Neuronal stem cell (in vitro differentiated cells): ENCODE data around the gene CCDC32.

Source experiments
- DNase-seq: peaks from one replicate; pipeline ENCODE4 v3.0.0-alpha.2; 2013; ENCODE audit warnings: low spot score
- H2AFZ ChIP-seq: one replicate; pipeline ENCODE4 v1.6.1; 2013; ENCODE audit warnings: mild to moderate bottlenecking, low read length, inconsistent platforms
- H2AK5ac ChIP-seq: 2 replicates; pipeline ENCODE4 v1.6.1; 2013; ENCODE audit warnings: low read depth, mild to moderate bottlenecking, inconsistent platforms, low read length, moderate library complexity, mixed read lengths
- H2BK120ac ChIP-seq: 2 replicates; pipeline ENCODE4 v1.6.1; 2013; ENCODE audit warnings: low read depth, mild to moderate bottlenecking, inconsistent platforms, low read length, moderate library complexity, mixed read lengths
- H2BK12ac ChIP-seq: one replicate; pipeline ENCODE4 v1.6.1; 2013; ENCODE audit warnings: low read length, inconsistent platforms
- H2BK15ac ChIP-seq: 2 replicates; pipeline ENCODE4 v1.6.1; 2013; ENCODE audit warnings: mild to moderate bottlenecking, low read length, inconsistent platforms, mixed read lengths
- H2BK5ac ChIP-seq: one replicate; pipeline ENCODE4 v1.6.1; 2013; ENCODE audit warnings: inconsistent platforms, mild to moderate bottlenecking, low read length, moderate library complexity
- H3K14ac ChIP-seq: one replicate; pipeline ENCODE4 v1.6.1; 2013; ENCODE audit warnings: low read length, inconsistent platforms
- H3K18ac ChIP-seq: 2 replicates; pipeline ENCODE4 v1.6.1; 2013; ENCODE audit warnings: low read length, inconsistent platforms
- H3K23ac ChIP-seq: 2 replicates; pipeline ENCODE4 v1.6.1; 2013; ENCODE audit warnings: low read depth, mild to moderate bottlenecking, mixed read lengths, low read length, inconsistent platforms; ENCODE audit not compliant: poor library complexity
- H3K27ac ChIP-seq: replicated peaks from 3 replicates; pipeline ENCODE4 v1.5.1; 2013; ENCODE audit warnings: low read length, inconsistent platforms
- H3K27me3 ChIP-seq, 3 experiments: 2 replicates each; pipeline ENCODE4 v1.6.1; 2013; ENCODE audit warnings: low read length in 3 of 3, mild to moderate bottlenecking in 2 of 3, inconsistent platforms in 1 of 3, low read depth in 1 of 3, mixed read lengths in 1 of 3, moderate library complexity in 1 of 3; ENCODE audit not compliant: control insufficient read depth in 3 of 3, insufficient read depth in 3 of 3
- H3K36me3 ChIP-seq, 2 donors: replicated peaks in 1 of 2; 2 replicates each; pipeline ENCODE4 v1.6.1; 2013; ENCODE audit warnings: low read length in 2 of 2; ENCODE audit not compliant: control insufficient read depth in 2 of 2, insufficient read depth in 2 of 2
- H3K4ac ChIP-seq: 2 replicates; pipeline ENCODE4 v1.6.1; 2013; ENCODE audit warnings: inconsistent platforms, mild to moderate bottlenecking, low read length, moderate library complexity
- H3K4me1 ChIP-seq, 2 donors: 1 replicate in 1 of 2; 2 replicates in 1 of 2; pipeline ENCODE4 v1.6.1; 2013; ENCODE audit warnings: low read length in 2 of 2, low read depth in 1 of 2; ENCODE audit not compliant: control insufficient read depth in 2 of 2, insufficient read depth in 1 of 2
- H3K4me2 ChIP-seq: one replicate; pipeline ENCODE4 v1.6.1; 2013; ENCODE audit warnings: mild to moderate bottlenecking, low read length, inconsistent platforms; ENCODE audit not compliant: insufficient read depth, poor library complexity, severe bottlenecking
- H3K4me3 ChIP-seq, 2 donors: 2 replicates each; pipeline ENCODE4 v1.5.1; 2013; ENCODE audit warnings: low read length in 2 of 2, mild to moderate bottlenecking in 2 of 2, inconsistent platforms in 1 of 2, moderate library complexity in 1 of 2
- H3K79me1 ChIP-seq: one replicate; pipeline ENCODE4 v1.6.1; 2013; ENCODE audit warnings: low read depth, mild to moderate bottlenecking, inconsistent platforms, low read length, moderate library complexity
- H3K9ac ChIP-seq: one replicate; pipeline ENCODE4 v1.6.1; 2013; ENCODE audit warnings: mild to moderate bottlenecking, low read depth, low read length, inconsistent platforms; ENCODE audit not compliant: poor library complexity
- H3K9me3 ChIP-seq, 2 donors: replicated peaks in 1 of 2; 2 replicates each; pipeline versions ENCODE3 to v1.6.1; 2013; ENCODE audit warnings: low read length in 2 of 2, mild to moderate bottlenecking in 2 of 2, inconsistent platforms in 1 of 2, low read depth in 1 of 2, mixed read lengths in 1 of 2, moderate library complexity in 1 of 2; ENCODE audit not compliant: control insufficient read depth in 2 of 2, insufficient read depth in 1 of 2
- H4K8ac ChIP-seq: one replicate; pipeline ENCODE4 v1.6.1; 2013; ENCODE audit warnings: low read depth, mild to moderate bottlenecking, inconsistent platforms, low read length, moderate library complexity
- H4K91ac ChIP-seq: one replicate; pipeline ENCODE4 v1.6.1; 2013; ENCODE audit warnings: low read length, low read depth, mild to moderate bottlenecking, inconsistent platforms; ENCODE audit not compliant: poor library complexity
- WGBS, 2 donors: extraction: QIAGEN DNeasy Blood & Tissue Kit; methylation state at CpG; one replicate each; pipeline ENCODE4 v1.1.7; 2013; ENCODE audit warnings: missing lambda C conversion rate in 2 of 2, mixed read lengths in 1 of 2; ENCODE audit not compliant: insufficient read length in 2 of 2, insufficient replicate concordance in 1 of 2; ENCODE audit errors: extremely low coverage in 2 of 2; 5-methylcytosine and 5-hydroxymethylcytosine counted together

Gene CCDC32

GRCh38 chr15:40569129-40569953 lies 4.5 kb upstream of the CCDC32 start, which contains the start of gene RPUSD2:
TSS of gene RPUSD2 (plus strand) at chr15:40569299. CDS start at chr15:40569338, 39 bp downstream.
- Histone ChIP-seq H3K4me1 (peaks cover 4 to 10% of the 10 kb centered on the region in 2 donors), H2AFZ (peak within 1 kb of the TSS; percentile 92), H3K4me2 (peak within 1 kb of the TSS; percentile 76), H3K79me1 (peaks cover 7% of the 10 kb centered on the region), H3K27me3 (peaks cover 0 to 2% (median 0%) of the 10 kb centered on the region in 3 experiments), H3K27ac (no peak within 1 kb of the TSS), H2AK5ac (peak within 1 kb of the TSS; percentile 49), H3K4ac (no peak within 1 kb of the TSS), H2BK12ac (no peak within 1 kb of the TSS), H3K23ac (peak within 1 kb of the TSS; percentile 92), H2BK5ac (peak within 1 kb of the TSS; percentile 40), H4K8ac (peak within 1 kb of the TSS; percentile 48), H2BK15ac (no peak within 1 kb of the TSS), H3K18ac (peak within 1 kb of the TSS; percentile 89), H3K9ac (peak within 1 kb of the TSS; percentile 90), H2BK120ac (no peak within 1 kb of the TSS), H3K9me3 (no peaks in the 10 kb centered on the region), H3K4me3 (peak within 1 kb of the TSS; percentile 84 to 92), H3K36me3 (peaks cover 17 to 28% of the 10 kb centered on the region in 2 donors), H3K14ac (no peak within 1 kb of the TSS), H4K91ac (no peak within 1 kb of the TSS)
- DNase-seq, result peak; percentile 90
- no CpG with 5 or more reads among the region's 62 CpGs for WGBS, 2 donors

- no peak overlapping the region for H3K14ac ChIP-seq
- no peak for DNase-seq
- peaks cover 7% of the 10 kb centered on the region for H3K79me1 ChIP-seq
- no peak overlapping the region for H3K27ac ChIP-seq
- H2BK12ac ChIP-seq, result no peak overlapping the region
- H2BK15ac ChIP-seq, result no peak overlapping the region
- H3K4me3 ChIP-seq, result no peak overlapping the region
- H3K9ac ChIP-seq, result peak overlapping the region; percentile 46
- H2BK5ac ChIP-seq, result no peak overlapping the region
- no CpG with 5 or more reads among the region's 7 CpGs for WGBS, 2 donors
- H3K27me3 ChIP-seq, result no peaks in the 10 kb centered on the region
- no peak overlapping the region for H3K23ac ChIP-seq
- no peak overlapping the region for H3K18ac ChIP-seq
- peaks cover 4 to 12% of the 10 kb centered on the region in 2 donors for H3K4me1 ChIP-seq
- no peak overlapping the region for H3K4ac ChIP-seq
- H3K9me3 ChIP-seq, result no peaks in the 10 kb centered on the region
- H2AFZ ChIP-seq, result peak overlapping the region; percentile 75
- H3K36me3 ChIP-seq, result peaks cover 8 to 13% of the 10 kb centered on the region in 2 donors
- no peak overlapping the region for H2AK5ac ChIP-seq
- no peak overlapping the region for H4K8ac ChIP-seq
- no peak overlapping the region for H2BK120ac ChIP-seq
- H4K91ac ChIP-seq, result no peak overlapping the region
- no peak overlapping the region for H3K4me2 ChIP-seq
Observed at GRCh38 chr15:40567111-40567510, 2.3 kb upstream of the CCDC32 start.

GRCh38 chr15:40565333-40566238 lies 744 bp upstream of the CCDC32 start:
- Histone ChIP-seq H3K79me1 (peaks cover 5% of the 10 kb centered on the region), H3K27ac (no peak overlapping the region), H3K18ac (no peak overlapping the region), H3K14ac (no peak overlapping the region), H3K9me3 (no peaks in the 10 kb centered on the region), H4K8ac (no peak overlapping the region), H3K4ac (no peak overlapping the region), H3K4me2 (peak overlapping the region; percentile 35), H2BK5ac (no peak overlapping the region), H2BK120ac (no peak overlapping the region), H3K9ac (no peak overlapping the region), H2BK15ac (no peak overlapping the region), H3K23ac (no peak overlapping the region), H2BK12ac (no peak overlapping the region), H2AFZ (peak overlapping the region; percentile 90), H3K4me3 (peak overlapping the region in 1 of 2 donors; percentile 63), H2AK5ac (no peak overlapping the region), H4K91ac (no peak overlapping the region), H3K36me3 (peaks cover 0 to 10% of the 10 kb centered on the region in 2 donors), H3K4me1 (peaks cover 4 to 11% of the 10 kb centered on the region in 2 donors), H3K27me3 (no peaks in the 10 kb centered on the region)
- no CpG with 5 or more reads among the region's 20 CpGs for WGBS, 2 donors
- DNase-seq, result no peak

- Histone ChIP-seq H2BK5ac (no peak overlapping the region), H3K18ac (no peak overlapping the region), H2BK15ac (no peak overlapping the region), H3K27ac (no peak overlapping the region), H4K91ac (no peak overlapping the region), H2BK12ac (no peak overlapping the region), H3K4ac (no peak overlapping the region), H2BK120ac (no peak overlapping the region), H4K8ac (no peak overlapping the region), H3K23ac (no peak overlapping the region), H3K79me1 (no peaks in the 10 kb centered on the region), H3K36me3 (peaks cover 0 to 10% of the 10 kb centered on the region in 2 donors), H3K9ac (no peak overlapping the region), H3K14ac (no peak overlapping the region), H3K4me1 (peaks cover 0 to 5% of the 10 kb centered on the region in 2 donors), H3K9me3 (no peaks in the 10 kb centered on the region), H2AFZ (no peak overlapping the region), H3K27me3 (no peaks in the 10 kb centered on the region), H3K4me3 (no peak overlapping the region), H2AK5ac (no peak overlapping the region), H3K4me2 (no peak overlapping the region)
- DNase-seq, result no peak
Observed at GRCh38 chr15:40563426-40563825, 1.4 kb downstream of the CCDC32 start.
